Tongue (tissue), 2 donors: ENCODE measurements around the gene DIP2C. TPM values are rescaled to one million over a fixed set of nuclear protein-coding genes. Genes with fewer than 3 reads are reported as not detected.
"Not testable (repeated sequence)": the region's sequence is repeated elsewhere in the genome, so short reads cannot be mapped to it uniquely, and the experiment has no call there.

ENCODE experiments used
- DNase-seq: peaks from one replicate; pipeline ENCODE4 v3.0.0-alpha.2; 2015
- total RNA-seq: library from RNA; depleted of rRNA; stranded (reverse); fragments of >200 nt; gene quantifications from one replicate; pipeline ENCODE4 v1.2.3, GENCODE V29; 2014

The DIP2C gene
- total RNA-seq, 1 donor from 2014 or later: 39.0 TPM

DNA sequence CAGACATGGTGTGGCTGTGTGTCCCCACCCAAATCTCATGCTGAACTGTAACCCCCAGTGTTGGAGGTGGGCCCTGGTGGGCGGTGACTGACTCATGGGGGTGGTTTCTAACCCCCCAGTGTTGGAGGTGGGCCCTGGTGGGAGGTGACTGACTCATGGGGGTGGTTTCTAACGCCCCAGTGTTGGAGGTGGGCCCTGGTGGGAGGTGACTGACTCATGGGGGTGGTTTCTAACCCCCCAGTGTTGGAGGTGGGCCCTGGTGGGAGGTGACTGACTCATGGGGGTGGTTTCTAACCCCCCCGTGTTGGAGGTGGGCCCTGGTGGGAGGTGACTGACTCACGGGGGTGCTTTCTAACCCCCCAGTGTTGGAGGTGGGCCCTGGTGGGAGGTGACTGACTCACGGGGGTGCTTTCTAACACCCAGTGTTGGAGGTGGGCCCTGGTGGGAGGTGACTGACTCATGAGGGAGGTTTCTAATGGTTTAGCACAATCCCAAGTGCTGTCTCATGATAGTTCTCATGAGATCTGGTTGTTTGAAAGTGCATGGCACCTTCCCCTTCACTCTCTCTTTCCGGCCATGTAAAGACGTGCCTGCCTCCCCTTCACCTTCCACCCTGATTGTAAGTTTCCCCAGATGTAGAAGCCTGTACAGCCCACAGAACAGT is 78.7 kb downstream of the DIP2C start:
- not testable (repeated sequence) for DNase-seq

DNA sequence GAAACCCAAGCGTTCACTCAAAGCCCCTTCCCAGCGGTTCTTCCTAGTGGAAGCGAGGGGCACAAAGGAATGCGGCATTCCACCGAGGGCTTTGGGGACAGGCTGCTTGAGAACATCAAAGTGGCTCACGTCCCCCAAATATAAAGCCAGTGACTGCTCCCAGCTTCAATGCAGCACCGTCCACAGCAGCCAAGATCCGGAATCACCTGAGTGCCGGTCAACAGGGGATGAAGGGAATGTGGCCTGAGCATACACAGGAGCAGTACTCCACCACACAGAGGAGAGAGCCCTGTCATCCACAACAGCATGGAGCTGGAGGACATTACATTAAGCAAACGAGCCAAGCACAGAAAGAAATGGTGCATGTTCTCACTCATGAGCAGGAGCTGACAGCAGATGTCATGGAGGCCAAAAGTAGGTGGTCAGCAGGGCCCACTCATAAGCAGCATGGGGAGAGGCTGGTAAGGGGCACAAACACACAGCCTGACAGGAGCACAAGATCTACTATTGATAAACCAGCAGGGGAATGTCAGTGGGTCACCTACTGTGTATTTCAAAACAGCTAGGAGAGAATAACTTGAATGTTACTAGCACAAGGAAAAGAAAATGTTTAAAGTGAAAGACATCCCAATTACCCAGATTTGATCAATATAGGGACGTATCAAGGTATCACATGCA is 79.5 kb downstream of the DIP2C start:
- no peak for DNase-seq

DNA sequence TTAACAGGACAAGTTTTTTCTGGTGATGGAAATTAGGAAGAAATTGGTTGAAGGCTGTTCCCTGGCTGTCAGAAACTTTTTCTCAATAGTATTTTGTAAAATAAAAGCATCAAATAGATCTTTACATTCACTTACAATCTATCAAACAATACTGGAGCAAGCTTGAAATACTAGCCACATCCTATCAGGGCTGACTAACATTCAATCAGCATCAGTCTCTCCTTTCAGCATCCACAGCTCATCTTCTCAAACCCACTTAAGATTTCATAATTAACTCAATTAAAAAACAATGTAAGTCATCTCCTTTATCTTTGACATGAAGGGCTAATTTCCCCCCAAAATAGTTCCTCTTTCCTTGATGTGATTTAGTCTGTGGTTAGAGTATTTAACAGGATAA is 80.2 kb downstream of the DIP2C start:
- no peak for DNase-seq

DNA sequence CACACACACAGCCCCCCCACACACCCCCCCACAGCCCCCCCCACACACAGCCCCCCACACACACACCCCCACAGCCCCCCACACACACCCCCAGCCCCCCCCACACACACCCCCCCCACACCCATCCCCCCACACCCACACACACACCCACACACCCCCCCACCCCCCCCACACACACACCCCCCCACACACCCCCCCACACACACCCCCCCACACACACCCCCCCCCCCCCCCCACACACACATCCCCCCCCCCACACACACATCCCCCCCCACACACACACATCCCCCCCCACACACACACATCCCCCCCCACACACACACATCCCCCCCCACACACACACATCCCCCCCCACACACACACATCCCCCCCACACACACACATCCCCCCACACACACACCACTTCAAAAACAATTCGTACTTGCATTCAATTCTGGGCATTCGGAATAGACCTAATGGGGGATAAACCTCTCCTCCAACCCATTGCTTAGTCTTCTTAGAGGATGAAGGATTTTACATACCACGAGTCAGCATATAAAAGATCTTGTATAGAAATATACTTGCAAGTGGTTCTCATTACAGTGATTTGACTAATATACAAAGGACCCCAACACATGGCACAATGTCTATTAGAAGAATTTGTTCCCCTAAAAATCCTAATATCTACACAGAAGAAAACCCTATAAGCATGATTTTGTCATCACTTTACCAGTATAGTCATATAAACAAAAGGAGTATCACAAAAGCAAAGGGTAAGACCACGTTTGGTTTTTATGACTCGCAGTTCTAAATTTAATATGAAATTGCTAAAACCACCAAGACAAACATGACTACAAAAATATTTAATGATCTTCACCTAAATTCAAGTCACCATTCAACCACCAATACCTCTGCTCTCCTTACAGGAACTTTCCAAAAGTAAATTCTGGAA is 80.9 kb downstream of the DIP2C start:
- no peak for DNase-seq

DNA sequence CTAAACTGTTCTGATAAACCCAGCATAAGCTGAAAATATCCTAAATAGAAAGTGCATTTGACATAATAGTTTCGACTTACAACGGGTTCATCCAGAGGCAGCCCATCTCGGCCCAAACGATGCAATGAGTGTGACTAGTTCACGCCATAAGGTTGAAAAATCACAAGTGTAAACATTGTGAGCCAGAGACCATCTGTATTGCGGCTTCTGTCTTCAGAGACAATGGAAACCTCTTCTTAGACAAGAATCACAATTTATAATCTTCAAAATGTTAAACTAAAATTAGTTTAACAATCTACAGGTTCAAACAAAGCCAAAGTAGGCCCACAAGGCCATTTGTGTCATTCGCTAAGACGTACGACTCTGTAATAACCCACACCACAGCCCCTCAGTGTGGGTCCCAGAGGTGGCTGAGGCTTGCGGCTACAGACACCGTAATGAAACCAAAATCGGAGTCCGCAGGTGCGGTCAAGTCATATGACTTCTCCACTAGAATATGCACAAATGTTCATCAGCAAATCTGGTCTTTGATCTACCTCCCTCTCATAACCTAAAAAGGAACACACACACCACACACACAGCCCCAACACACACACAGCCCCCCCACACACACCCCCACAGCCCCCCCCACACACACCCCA is 81.8 kb downstream of the DIP2C start:
- DNase-seq: no peak

DNA sequence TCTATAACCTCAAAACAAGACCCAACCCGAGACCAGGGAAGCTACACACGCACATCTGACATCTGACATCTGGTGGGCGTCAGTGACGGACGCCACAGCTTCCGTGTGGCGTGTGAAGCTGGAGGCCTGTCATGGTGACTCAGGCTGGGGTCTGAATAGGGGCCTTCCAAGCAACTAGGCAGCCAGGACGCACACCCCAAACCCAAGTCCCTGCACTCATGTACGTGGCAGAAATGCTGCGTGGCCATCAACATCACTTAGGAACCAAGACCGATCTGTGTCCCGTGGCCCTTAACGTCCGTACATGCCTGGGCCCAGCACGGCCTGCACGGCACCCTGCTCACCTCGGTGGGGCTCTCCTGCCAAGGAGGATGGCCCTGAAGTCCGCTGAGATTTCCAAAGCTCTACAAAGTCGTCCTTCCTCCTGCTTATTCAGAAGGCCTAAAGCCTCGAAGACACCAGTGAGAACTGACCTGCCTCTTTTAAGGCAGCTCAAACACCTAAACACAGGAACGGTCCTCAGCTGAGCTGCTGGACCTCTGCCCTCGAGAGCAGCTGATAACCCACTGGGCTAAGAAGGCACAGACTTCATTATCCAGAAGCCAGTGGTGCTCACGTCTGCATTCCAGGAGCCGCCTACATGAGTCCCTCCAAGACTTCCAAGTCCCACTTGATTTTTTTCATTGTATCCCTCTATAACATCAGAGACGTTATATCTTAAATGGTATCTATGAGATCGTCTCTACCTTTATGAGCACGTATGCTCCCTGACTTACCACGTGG is 82.5 kb downstream of the DIP2C start:
- no peak for DNase-seq

DNA sequence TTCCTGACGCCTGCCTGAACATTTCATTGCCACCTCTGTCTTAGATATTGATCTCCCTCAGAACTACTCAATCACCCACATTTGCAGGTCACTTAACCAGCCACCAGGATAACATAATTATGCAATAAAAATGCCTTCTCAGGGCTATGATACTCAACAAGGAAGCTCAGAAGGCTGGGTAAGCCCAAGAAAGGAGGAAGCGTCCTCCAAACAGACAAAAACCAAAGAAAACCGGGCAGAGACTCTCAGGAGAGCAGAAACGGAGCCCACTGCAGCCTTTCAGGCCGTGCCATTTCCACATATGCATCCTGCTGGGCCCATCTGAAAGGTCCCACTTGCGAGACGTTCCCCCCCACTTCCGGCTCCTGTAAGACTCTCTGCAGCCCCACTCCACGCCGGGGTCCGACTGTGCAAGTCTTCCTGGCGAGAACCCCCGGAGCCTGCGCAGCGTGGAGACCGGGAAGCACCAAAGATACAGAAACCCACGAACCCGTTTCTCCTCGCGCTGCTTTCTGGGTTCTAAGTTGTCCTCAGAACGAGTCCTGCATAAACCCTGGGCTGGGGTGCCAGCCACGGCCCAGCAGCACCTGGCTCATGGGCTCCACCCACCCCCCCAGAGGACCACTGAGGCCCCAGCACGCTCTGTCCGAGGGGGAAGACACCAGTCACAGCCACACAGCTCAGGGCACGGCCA is 83.7 kb downstream of the DIP2C start:
- DNase-seq: no peak

DNA sequence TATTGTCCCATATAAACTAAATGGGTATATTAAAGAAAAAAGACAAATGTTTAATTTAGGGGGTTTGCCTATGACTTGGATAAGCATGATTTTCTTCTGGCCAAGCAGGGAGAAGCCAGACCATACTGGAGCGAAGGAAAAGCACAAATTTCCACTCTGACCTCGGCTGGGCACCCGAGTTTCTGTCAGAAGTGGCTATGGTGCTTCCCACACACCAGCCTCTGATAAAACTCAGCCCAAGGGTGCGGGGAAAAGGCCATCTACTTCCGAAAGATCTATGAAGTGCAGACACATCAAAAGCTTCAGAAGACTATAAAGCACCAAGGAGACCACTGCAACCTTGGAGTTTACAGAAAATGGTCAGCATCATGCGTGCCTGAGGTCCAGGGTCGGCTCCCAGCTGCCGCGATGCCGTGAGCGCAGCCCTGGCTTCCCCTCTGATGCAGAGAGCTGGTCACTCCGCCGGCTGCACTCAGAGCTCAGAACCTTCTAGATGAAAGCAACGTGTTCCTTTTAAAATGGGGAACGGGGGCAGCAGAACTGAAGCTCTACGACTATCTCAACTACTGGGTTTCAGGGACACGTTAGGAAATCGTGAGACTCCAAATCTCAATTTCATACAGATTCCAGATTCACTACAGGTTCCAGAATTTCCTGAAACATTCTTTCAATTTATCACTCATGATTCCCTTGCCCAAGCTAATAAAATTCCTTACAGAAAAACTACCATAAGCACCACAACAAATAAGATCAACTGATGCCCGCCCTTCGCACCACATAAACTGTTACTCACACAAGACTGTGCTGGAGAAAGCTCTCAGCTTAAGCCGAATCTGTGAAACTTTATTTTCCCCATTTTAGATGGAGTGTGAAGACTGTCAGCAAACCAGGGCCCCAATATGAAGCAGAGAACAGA is 84.5 kb downstream of the DIP2C start:
- no peak for DNase-seq

DNA sequence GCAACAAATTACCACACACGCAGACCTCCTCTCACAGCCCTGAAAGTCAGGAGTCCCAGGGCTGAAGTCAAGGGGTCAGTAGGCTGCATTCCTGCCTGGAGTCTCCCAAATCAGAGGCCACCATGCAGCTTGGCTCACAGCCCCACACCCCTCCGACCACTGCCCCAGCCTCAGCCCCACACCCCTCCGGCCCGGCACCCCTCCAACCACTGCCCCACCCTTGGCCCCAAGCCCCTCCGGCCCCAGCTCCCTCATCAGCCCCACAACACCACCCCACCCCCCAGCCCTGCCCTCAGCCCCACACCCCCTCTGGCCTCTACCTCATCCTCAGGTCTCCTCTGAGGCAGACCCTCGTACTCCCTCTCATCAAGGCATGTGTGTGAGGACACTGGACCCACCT is 85.7 kb downstream of the DIP2C start:
- DNase-seq: no peak

DNA sequence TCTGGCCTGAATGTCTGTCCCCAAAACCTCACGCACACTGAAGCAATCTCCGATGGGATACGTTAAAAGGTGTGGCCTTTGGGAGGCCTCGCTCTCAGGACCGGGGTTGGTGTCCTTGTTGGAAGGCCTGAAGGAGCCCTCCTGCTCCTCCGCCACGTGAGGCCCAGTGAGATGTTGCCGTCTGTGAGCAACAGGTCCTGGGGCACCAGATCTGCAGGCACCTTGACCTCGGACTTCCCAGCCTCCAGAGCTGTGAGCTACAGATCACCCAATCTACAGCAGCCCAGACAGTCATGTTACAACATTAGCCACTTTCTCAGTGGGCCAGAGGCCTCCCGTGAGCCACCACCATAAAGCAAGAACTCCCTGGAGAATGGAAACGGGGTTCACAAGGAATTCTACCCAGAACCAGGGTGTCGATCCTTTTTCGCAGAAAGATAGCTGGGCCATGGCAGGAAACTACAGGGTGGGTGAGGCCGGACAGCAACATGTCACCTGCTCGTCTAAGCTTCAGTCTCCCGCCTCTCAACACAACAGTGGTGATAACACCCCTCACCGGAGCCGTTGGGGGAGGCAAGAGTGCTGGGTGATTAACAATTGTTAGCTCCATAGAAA is 87.0 kb downstream of the DIP2C start:
- DNase-seq: no peak

DNA sequence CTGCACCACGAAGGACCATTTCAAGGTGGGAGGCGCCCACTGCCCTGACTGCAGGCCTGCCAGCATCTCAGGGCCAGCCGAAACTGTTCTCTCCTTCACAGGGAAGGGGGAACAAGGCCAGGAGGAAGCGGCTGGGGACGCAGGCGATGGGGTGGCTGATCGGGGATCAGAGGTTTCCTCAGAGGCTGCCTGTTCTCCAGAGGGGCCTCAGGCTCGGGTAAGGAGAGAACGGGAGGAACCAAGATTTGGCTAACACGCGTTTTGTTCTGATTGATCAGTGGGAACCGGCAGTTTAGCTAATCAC is 87.9 kb downstream of the DIP2C start:
- DNase-seq: no peak

DNA sequence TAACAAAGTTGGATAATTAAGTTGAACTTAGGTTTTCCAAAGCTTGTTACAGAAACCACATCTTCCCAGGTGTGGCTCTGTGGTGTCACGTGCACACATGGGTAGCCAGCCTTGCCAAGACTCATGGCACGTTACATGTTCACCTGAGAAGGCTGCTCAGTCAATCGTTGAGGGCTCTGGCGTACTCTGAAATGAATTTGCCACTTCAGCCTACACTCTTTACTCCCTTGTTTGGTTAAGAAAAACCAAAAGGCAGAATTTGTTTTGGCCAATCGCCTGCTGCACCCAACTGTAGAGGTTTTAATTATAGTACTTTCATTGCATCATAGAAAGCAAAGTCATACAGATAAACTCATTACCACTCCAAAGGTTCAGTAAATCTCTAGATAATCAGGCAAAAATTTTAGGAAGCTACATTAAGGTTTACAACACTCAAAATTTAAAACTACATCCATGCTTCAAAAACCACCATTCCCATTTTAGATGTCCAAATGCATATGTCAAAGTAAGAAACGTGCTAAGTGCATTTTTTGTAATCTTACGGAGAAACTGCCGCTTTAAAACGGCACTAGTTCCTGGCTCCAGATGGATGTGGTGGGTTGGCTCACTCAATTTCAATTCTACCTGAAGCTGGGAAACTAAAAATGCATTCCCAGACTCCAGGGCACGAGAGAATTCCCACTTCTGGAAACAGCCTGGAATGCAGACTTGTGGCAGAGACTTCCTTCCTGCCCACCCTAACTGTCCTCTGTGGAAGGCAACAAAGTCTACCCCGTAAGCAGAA is 88.4 kb downstream of the DIP2C start:
- no peak for DNase-seq

DNA sequence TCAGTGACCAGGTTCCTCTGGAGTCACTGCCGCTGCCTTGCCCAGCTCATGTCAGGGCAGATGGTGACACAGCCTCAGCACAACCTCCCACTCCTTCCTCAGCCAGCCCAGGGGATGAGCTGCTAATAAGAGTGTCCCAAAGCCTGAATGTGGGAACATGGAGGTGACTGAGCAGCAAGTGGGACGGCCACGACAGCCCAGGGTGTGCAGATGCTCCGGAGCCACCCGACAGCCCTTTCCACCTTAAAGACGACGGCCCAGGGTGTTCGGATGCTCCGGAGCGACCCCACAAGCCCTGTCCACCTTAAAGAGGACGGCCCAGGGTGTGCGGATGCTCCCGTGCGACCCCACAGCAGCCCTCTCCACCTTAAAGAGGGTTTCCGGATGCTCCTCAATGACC is 89.2 kb downstream of the DIP2C start:
- DNase-seq: no peak

DNA sequence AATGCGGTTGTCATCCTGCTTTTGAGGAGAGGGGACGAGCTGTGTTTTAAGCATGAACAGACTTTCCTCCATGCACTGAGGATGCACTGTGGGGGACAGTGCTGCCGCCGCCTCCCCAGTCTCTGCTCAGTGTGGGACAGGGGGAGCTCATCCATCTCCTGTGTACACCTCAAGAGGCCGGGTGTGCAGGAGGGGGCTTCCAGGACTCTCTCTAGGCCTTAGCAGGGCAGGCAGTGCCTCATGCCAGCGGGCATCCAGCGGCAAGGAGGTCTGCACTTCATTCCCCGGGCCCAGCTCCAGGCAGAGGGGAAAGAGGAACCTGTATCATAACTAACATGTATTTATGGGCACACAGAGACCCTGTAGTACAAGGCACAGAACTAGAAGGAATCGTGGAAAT is 89.7 kb downstream of the DIP2C start:
- no peak for DNase-seq

DNA sequence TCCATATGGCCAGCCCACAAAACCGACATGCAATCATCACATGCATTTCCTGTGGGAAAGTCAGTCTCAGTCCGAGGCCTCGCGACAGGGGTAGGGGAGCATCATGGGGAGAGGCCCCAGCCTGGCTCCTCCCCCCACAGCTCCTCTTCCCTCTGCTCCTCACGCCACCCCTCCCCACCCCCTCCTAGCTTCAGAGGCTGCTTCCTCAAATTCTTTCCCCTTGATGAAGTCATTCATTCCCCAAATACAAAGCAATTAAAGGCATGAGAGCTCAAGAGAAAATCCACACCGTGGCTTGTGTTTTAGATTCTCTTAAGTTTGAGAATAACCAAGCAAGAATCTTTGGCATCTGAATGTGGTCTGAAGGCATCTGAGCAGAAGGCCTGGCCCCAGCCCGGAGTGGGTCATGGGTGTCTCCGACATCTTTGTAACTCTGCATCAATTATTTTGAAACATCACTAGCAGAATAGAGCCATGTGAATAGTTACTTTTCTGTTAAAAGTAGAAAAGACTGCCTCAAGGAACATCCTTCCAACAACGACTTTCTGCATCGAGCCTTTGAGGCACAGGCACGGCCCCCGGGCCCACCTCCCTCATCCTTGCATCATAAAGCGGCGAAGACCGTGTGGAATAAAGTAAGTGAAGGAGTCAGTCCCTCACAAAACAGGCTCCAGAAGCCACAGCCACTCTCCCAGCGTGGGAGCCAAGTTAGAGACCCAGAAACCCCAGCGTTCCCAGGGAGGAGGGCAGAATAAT is 90.9 kb downstream of the DIP2C start:
- DNase-seq: no peak

DNA sequence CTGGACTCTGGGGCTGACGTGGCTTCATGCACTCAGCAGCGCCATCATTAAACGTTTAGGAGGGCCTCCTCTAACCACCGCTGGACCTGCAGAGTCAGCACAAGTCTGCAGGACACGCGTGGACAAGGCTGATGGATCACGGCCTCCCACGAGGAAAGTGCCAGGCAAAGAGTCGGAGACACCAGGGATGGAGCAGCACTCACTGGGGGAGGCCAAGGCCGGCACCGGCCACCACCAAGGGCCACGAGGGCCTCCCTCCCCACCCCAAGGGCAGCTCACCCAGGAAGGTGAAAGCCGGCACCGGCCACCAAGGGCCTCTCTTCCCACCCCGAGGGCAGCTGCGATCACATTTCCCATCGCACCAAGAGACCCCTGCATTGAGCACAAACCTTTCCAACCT is 91.5 kb downstream of the DIP2C start:
- DNase-seq: no peak

DNA sequence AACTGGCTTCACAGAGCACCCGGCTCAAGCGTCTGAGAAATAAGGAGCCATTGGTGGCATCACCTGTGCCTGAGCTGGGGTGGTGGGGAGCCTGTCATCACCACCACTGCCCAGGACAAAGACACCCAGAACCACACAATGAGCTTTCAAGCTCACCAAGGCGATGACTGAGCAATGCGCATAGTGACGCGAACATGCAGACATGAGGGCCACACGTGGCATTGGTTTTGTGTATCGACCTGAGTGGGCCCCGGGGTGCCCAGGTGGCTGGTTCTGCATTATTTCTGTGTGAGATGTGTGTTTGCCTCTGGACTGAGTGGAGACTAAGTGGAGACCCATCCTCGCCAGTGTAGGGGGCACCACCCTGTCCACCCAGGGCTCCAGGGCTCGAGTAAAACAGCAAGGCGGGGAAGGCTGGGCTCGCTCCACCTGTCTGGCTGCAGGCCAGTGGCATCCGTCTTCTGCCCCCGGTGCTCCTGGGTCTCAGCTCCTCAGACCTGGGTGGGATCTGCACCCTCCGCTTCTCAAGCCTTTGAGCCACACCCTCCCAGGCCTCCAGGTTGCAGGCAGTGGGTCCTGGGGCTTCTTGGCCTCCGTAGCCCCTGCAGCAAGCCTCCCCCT is 92.6 kb downstream of the DIP2C start:
- DNase-seq: no peak

DNA sequence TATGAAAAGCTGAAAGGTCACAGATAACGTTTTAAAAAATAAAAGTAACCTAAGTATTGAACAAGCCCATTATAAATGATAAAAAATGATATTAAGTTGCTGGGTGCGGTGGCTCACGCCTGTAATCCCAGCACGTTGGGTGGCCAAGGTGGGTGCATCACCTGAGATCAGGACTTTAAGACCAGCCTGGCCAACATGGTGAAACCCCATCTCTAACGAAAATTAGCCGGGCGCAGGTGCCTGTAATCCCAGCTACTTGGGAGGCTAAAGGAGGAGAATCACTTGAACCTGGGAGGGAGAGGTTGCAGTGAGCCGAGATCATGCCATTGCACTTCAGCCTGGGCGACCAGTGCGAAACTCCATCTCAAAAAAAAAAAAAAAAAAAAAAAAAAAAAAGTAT is 93.3 kb downstream of the DIP2C start:
- not testable (repeated sequence) for DNase-seq
